ENCODE results near the gene TRIO. TPM values are rescaled to one million over a fixed set of nuclear protein-coding genes. Genes with fewer than 3 reads are reported as not detected.

The TRIO gene
- total RNA-seq, 1 donor from 2014 or later: 200 TPM

DNA sequence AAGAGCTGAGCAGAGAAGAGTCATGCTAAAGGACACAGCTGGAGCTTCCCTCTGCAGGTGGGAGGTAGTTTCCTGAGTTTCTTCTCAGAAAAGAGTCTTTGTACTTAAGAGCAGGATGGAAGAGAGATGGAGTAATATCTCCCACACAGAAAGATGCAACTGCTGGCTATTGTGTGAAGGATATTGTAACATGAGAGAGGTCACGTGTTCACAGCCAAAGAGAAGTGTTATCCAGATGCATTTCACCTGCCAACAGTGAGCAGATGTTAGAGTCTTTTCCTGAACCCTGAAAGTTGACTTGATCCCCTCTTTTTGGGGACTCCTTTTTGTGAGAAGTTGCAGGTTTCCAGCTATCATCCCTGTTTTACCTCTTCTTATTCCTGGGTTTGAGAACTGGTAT lies 14.0 kb upstream of the TRIO start:
- H3K4me1 Mint-ChIP-seq (ENCODE audit: low read depth): peaks cover 4% of the 10 kb centered on the region
- H3K4me3 Mint-ChIP-seq (ENCODE audit: unreplicated experiment): no peak overlapping the region
- H3K27me3 Mint-ChIP-seq (ENCODE audit: low read depth): no peaks in the 10 kb centered on the region
- H3K36me3 Mint-ChIP-seq (ENCODE audit: low read depth): no peaks in the 10 kb centered on the region
- DNase-seq (ENCODE audit: low spot score): no peak
- no peak overlapping the region for H3K27ac Mint-ChIP-seq (ENCODE audit: unreplicated experiment)
- TF ChIP-seq, protein P1, sequence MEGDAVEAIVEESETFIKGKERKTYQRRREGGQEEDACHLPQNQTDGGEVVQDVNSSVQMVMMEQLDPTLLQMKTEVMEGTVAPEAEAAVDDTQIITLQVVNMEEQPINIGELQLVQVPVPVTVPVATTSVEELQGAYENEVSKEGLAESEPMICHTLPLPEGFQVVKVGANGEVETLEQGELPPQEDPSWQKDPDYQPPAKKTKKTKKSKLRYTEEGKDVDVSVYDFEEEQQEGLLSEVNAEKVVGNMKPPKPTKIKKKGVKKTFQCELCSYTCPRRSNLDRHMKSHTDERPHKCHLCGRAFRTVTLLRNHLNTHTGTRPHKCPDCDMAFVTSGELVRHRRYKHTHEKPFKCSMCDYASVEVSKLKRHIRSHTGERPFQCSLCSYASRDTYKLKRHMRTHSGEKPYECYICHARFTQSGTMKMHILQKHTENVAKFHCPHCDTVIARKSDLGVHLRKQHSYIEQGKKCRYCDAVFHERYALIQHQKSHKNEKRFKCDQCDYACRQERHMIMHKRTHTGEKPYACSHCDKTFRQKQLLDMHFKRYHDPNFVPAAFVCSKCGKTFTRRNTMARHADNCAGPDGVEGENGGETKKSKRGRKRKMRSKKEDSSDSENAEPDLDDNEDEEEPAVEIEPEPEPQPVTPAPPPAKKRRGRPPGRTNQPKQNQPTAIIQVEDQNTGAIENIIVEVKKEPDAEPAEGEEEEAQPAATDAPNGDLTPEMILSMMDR (IDR thresholded peaks at IDR 0.05): no peak
- no peaks in the 10 kb centered on the region for H3K9me3 Mint-ChIP-seq (ENCODE audit: low read depth)

DNA sequence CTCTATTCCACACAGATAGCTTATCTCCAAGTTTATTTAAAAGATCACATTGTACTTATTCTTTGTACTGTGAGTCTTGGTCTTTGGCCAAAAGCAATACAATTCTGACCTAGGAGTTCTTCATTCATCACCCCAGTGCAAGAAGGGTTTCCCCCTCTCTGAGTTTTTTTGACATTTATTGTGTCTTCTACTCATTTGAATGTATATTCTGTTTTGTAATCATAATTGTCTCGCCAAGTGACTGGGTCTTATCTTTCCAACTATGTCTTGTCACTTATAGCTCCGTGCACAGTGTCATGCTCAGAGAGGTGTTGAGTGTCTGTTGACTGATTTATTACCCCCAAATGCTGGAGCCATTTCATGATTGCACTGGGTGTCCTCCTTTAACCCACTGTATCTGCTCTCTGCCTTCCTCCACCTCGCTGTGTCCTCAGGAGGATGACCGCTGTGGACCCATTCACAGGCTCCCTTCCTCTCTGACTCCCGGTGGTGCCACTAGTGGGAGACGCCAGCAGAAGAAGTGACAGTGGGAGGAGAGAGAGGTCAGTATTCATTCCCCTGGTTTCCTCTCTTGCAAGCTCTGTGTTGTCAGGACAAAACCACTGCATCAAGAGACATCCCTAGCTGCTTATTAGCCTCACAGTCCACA lies 11.2 kb upstream of the TRIO start:
- TF ChIP-seq, protein P1 (IDR thresholded peaks at IDR 0.05): no peak
- no peak overlapping the region for H3K27ac Mint-ChIP-seq (ENCODE audit: unreplicated experiment)
- no peak for DNase-seq (ENCODE audit: low spot score)
- H3K9me3 Mint-ChIP-seq (ENCODE audit: low read depth): no peaks in the 10 kb centered on the region
- no peaks in the 10 kb centered on the region for H3K27me3 Mint-ChIP-seq (ENCODE audit: low read depth)
- H3K36me3 Mint-ChIP-seq (ENCODE audit: low read depth): no peaks in the 10 kb centered on the region
- no peak overlapping the region for H3K4me3 Mint-ChIP-seq (ENCODE audit: unreplicated experiment)
- peaks cover 19% of the 10 kb centered on the region for H3K4me1 Mint-ChIP-seq (ENCODE audit: low read depth)

DNA sequence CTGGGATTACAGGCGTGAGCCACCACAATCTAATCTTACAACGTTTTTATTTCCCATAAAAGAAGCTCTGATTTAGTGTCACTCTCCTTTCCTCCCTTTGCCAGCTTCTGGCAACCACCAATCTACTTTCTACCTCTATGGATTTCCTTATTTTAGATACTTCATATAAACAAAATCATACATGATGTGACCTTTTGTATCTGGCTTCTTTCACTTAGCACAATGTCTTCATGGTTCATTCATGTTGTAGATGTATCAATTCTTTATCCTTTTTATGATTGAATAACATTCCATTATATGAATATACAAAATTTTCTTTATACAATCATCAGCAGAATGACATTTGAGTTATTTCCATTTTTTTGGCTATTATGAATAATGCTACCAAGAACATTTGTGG lies 9.7 kb upstream of the TRIO start:
- TF ChIP-seq, protein P1 (IDR thresholded peaks at IDR 0.05): no peak
- no peaks in the 10 kb centered on the region for H3K27me3 Mint-ChIP-seq (ENCODE audit: low read depth)
- peaks cover 19% of the 10 kb centered on the region for H3K4me1 Mint-ChIP-seq (ENCODE audit: low read depth)
- no peak overlapping the region for H3K27ac Mint-ChIP-seq (ENCODE audit: unreplicated experiment)
- H3K4me3 Mint-ChIP-seq (ENCODE audit: unreplicated experiment): no peak overlapping the region
- DNase-seq (ENCODE audit: low spot score): no peak
- no peaks in the 10 kb centered on the region for H3K36me3 Mint-ChIP-seq (ENCODE audit: low read depth)
- no peaks in the 10 kb centered on the region for H3K9me3 Mint-ChIP-seq (ENCODE audit: low read depth)

DNA sequence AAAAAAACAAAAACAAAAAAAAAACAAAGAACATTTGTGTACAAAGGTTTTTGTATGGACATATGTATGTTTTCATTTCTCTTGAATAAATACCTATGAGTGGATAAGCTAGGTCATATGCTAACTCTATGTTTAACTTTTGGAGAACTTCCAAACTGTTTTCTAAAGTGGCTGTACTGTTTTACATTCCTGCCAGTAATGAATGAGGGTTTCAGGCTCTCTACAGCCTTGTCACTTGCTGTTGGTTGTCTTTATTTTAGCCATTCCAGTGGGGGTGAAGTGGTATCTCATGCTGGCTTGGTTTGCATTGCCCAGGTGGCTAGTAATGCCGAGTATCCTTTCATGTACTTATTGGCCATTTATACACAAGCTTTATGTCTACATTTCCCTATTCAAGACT lies 9.1 kb upstream of the TRIO start:
- H3K27me3 Mint-ChIP-seq (ENCODE audit: low read depth): no peaks in the 10 kb centered on the region
- no peaks in the 10 kb centered on the region for H3K9me3 Mint-ChIP-seq (ENCODE audit: low read depth)
- H3K4me1 Mint-ChIP-seq (ENCODE audit: low read depth): peaks cover 21% of the 10 kb centered on the region
- no peak for DNase-seq (ENCODE audit: low spot score)
- H3K27ac Mint-ChIP-seq (ENCODE audit: unreplicated experiment): no peak overlapping the region
- H3K4me3 Mint-ChIP-seq (ENCODE audit: unreplicated experiment): no peak overlapping the region
- no peaks in the 10 kb centered on the region for H3K36me3 Mint-ChIP-seq (ENCODE audit: low read depth)
- TF ChIP-seq, protein P1 (IDR thresholded peaks at IDR 0.05): no peak

DNA sequence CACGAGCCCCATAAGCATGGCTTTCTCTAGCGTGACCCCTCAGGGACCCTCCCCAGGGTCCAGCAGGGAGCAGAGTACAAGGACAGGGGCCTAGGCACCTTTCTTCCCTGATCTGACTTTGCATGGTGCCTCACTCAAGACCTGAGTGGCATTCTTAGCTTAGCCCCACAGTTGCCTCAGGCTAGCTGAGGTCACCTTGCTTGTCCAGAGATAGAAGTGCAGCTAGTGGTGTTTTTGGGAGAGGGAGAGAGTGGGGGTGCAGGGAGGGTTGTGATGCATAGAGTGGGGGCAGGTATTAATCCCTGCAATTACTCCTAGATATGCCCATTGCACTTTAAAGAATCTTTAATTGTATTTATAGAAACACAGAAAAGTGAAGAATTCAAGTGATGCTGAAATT lies 8.4 kb upstream of the TRIO start:
- Mint-ChIP-seq H3K27me3 (ENCODE audit: low read depth) (no peaks in the 10 kb centered on the region), H3K4me1 (ENCODE audit: low read depth) (peaks cover 26% of the 10 kb centered on the region)
- TF ChIP-seq, protein P1 (IDR thresholded peaks at IDR 0.05): no peak

More for the DNA sequence above, 8.4 kb upstream of the TRIO start:
- Mint-ChIP-seq H3K36me3 (ENCODE audit: low read depth) (no peaks in the 10 kb centered on the region), H3K9me3 (ENCODE audit: low read depth) (no peaks in the 10 kb centered on the region), H3K4me3 (ENCODE audit: unreplicated experiment) (no peak overlapping the region), H3K27ac (ENCODE audit: unreplicated experiment) (no peak overlapping the region)
- no peak for DNase-seq (ENCODE audit: low spot score)

Measured in chondrocyte (in vitro differentiated cells).